Inflammatory macrophage treated with lipopolysaccharide for 1 hour (primary cell): Measurements from ENCODE around the gene UBAC2.
"Not testable (repeated sequence)": the region's sequence is repeated elsewhere in the genome, so short reads cannot be mapped to it uniquely, and the experiment has no call there.

Experiments used
- DNase-seq, 2 donors: peaks; one replicate each; pipeline ENCODE4 v3.0.0-alpha.2; 2020 to 2022

The UBAC2 gene

GRCh38 chr13:99404005-99404755, 203.5 kb downstream of the UBAC2 start:
- DNase-seq, result no peak

GRCh38 chr13:99405966-99406365, 205.3 kb downstream of the UBAC2 start:
- no peak for DNase-seq

DNA sequence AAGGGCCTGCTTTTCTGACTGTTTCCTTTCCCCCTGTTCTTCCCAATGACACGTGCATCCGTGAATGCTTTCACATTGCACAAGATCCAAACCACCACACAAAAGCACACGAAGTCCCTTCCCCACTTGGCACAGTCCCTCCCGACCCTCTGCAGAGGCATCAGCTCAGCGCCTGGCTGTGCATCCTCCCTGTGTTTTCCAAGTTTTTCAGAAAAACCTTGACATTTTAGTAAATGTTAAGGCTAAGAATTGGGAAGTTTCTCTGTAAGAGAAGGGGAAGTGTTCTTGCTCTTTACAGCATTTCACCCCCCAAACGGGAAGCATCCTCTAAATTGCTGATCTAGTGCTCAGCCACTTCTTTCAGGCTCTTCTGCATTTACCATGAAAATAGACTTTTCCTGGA, 206.1 kb downstream of the UBAC2 start:
- DNase-seq, result peak; percentile 76 to 81

DNA sequence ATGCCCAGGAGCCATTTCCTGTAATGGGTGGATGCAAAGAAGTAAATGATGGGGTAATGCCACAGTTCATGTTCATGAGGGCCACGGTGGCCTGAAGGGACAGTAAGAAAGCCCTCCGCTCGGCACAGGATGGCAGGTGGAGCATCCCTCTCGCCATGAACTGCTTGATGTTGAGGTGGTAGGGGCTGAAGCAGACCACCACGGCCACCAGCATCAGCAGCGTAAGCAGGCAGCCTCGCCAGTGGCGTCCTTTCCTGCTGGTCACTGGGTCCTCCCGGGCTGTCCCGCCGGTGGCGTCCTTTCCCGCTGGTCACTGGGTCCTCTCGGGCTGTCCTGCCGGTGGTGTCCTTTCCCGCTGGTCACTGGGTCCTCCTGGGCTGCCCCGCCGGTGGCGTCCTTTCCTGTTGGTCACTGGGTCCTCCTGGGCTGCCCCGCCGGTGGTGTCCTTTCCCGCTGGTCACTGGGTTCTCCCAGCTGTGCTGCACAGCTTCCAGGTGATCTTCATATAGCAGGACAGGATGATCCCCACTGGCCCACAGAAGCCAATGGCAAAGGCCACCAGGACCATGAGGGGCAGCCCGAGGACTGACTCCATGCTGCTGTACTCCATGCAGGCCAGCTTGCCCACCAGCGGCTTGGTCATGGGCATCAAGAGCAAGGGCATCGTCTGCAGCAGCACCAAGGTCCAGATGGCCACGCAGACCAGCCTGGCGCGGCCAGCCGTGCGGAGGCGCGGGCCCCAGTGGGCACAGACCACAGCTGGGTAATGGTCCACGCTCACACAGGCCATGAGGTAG, 207.4 kb downstream of the UBAC2 start:
- DNase-seq, result no peak

- no peak for DNase-seq
These were observed 208.0 kb downstream of the UBAC2 start for GRCh38 chr13:99408703-99409000.

- not testable (repeated sequence) for DNase-seq
These were observed 208.9 kb downstream of the UBAC2 start for GRCh38 chr13:99409461-99410083.

- DNase-seq, result not testable (repeated sequence)
These were observed 210.2 kb downstream of the UBAC2 start for GRCh38 chr13:99410646-99411475.

DNA sequence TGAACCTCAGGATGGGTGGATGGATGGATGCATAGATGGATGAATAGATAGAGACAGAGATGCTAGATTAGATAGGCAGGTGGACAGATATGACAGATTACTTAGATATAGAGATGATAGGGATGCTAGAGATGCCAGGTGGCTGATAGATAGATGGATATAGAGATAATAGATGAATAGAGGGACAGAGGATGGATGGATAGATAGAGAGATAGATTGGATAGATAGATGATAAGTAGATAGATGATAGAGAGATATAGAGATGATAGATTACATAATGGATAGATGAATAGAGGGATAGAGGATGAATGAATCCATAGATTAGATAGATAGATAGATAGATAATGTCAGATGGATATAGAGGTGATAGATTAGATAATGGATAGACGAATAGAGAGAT, 212.2 kb downstream of the UBAC2 start:
- DNase-seq, result no peak

GRCh38 chr13:99414048-99414995, 213.7 kb downstream of the UBAC2 start:
- DNase-seq, result no peak

GRCh38 chr13:99415014-99415650, 214.5 kb downstream of the UBAC2 start:
- DNase-seq, result peak; percentile 40 to 51

DNA sequence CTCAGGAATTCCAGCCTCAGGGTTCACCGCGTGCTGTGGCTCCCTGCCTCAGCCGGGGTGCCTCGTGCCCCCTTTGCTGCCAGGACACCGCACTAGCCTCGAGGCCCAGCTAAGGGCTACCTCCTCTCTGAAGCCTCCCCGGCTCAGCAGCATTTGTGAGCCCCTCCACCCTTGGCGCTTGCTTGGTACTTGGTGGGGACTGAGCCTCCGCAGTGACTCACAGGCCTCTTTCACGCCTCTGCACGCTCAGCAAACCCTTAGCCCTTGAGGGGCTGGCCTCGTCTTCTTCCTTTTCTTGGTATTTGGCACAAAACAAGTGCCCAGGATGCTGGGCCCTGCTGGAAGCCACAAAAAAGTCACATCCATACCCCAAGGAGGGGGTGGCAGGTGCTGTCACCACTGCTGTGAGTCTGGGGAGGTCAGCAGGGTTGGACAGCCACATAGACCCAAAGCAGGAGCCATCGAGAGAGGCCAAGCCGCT, 215.2 kb downstream of the UBAC2 start:
- peak; percentile 59 to 64 for DNase-seq

GRCh38 chr13:99416411-99417121, 215.9 kb downstream of the UBAC2 start:
- no peak for DNase-seq

- DNase-seq, result no peak
These were observed 216.8 kb downstream of the UBAC2 start for GRCh38 chr13:99417201-99418102.

- DNase-seq, result no peak
These were observed 217.6 kb downstream of the UBAC2 start for GRCh38 chr13:99418103-99418842.

- no peak for DNase-seq
These were observed 218.1 kb downstream of the UBAC2 start for GRCh38 chr13:99418843-99419140.

DNA sequence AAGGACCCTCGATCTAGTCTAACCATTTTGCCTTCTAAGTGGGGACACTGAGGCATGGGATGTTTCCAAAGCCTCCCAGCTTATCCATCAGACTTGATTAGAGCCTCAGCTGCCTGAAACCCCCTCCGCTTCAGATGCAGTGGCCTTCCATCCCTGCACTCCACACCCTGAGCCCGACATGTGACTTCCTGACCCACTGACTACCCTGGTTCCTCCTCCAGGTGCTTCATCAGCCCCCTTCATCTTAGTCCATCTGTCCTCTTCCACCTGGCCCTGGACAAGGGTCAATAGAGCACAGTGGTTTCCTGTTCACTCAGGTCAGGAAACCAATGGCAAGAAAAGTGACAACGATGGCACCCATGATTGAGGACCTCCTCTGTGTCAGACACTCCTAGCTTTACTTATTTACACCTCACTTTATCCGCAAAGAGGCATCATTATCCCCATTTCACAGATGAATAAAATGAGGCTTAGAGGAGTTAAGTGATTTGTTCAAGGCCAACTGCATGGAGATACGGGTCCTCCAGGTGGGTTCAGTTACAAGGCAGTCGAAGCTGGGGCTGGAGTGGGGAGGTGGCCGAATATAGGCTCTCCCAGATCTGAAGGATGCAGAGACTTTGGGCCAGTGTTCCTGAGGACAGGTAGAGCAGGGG, 219.1 kb downstream of the UBAC2 start:
- DNase-seq, result no peak

GRCh38 chr13:99421271-99421670, 220.6 kb downstream of the UBAC2 start:
- no peak for DNase-seq
